HepG2 (cell line): ENCODE measurements around the gene PPIP5K2. TPM values are rescaled to one million over a fixed set of nuclear protein-coding genes. Genes with fewer than 3 reads are reported as not detected.

Experiments
- ATF7 ChIP-seq, 2 experiments: fragments of 450-650 bp in 1 of 2; sonication (generic) in 1 of 2; formaldehyde crosslinking in 1 of 2; IDR thresholded peaks; 2 replicates each; pipeline versions ENCODE4 v1.4.0 to v1.6.1; 2016 to 2020; ENCODE audit warnings: antibody characterized with exemption in 1 of 2, mild to moderate bottlenecking in 1 of 2, missing genetic modification reagents in 1 of 2
- FOXA3 ChIP-seq: IDR thresholded peaks from 2 replicates; pipeline ENCODE4 v1.6.1; 2016; ENCODE audit warnings: missing genetic modification reagents, missing compliant biosample characterization
- KDM5A ChIP-seq: fragments of 200-600 bp; sonication (generic); IDR thresholded peaks from 2 replicates; pipeline ENCODE4 v1.7.0; 2018; ENCODE audit warnings: antibody characterized with exemption, mild to moderate bottlenecking, low read length, borderline replicate concordance
- MAZ ChIP-seq, 2 experiments: sonication (generic) in 1 of 2; formaldehyde crosslinking in 1 of 2; IDR thresholded peaks; 2 replicates each; pipeline versions ENCODE4 v1.5.0 to v1.6.1; 2012 to 2020; ENCODE audit warnings: low read depth in 2 of 2, mild to moderate bottlenecking in 2 of 2, borderline replicate concordance in 1 of 2, improper control_type of control experiment in 1 of 2, low read length in 1 of 2, missing genetic modification reagents in 1 of 2, moderate library complexity in 1 of 2
- NRL ChIP-seq: sonication (generic); formaldehyde crosslinking; IDR thresholded peaks from 2 replicates; pipeline ENCODE4 v1.5.0; 2020; ENCODE audit warnings: missing genetic modification reagents, mild to moderate bottlenecking, moderate library complexity, borderline replicate concordance
- POLR2A ChIP-seq, 2 experiments: IDR thresholded peaks; 2 replicates each; pipeline ENCODE4 v1.6.1; 2011; ENCODE audit warnings: low read depth in 2 of 2, low read length in 2 of 2, mild to moderate bottlenecking in 1 of 2, moderate library complexity in 1 of 2; ENCODE audit not compliant: insufficient read depth in 1 of 2
- RFXAP ChIP-seq: sonication (generic); formaldehyde crosslinking; IDR thresholded peaks from 2 replicates; pipeline ENCODE4 v1.4.0; 2020; ENCODE audit warnings: missing genetic modification reagents, borderline replicate concordance
- ZC3H13 ChIP-seq: sonication (generic); formaldehyde crosslinking; IDR thresholded peaks from 2 replicates; pipeline ENCODE4 v1.8.1; 2023; ENCODE audit warnings: mild to moderate bottlenecking, missing genetic modification reagents, moderate library complexity
- ZKSCAN5 ChIP-seq: sonication (generic); formaldehyde crosslinking; IDR thresholded peaks from 2 replicates; pipeline ENCODE4 v1.5.1; 2020; ENCODE audit warnings: mild to moderate bottlenecking, missing genetic modification reagents
- ZNF513 ChIP-seq: sonication (generic); formaldehyde crosslinking; conservative IDR thresholded peaks from 2 replicates; pipeline ENCODE4 v1.5.0; 2020; ENCODE audit warnings: missing genetic modification reagents
- ZNF607 ChIP-seq: sonication (generic); formaldehyde crosslinking; IDR thresholded peaks from 2 replicates; pipeline ENCODE4 v1.5.1; 2020; ENCODE audit warnings: missing genetic modification reagents, mild to moderate bottlenecking, borderline replicate concordance
- ZNF891 ChIP-seq: sonication (generic); formaldehyde crosslinking; IDR thresholded peaks from 2 replicates; pipeline ENCODE4 v1.5.0; 2020; ENCODE audit warnings: mild to moderate bottlenecking, missing genetic modification reagents
- ZSCAN21 ChIP-seq: sonication (generic); formaldehyde crosslinking; IDR thresholded peaks from 2 replicates; pipeline ENCODE4 v1.8.0; 2022; ENCODE audit warnings: mild to moderate bottlenecking, missing genetic modification reagents, moderate library complexity, borderline replicate concordance
- polyA plus RNA-seq, 8 experiments: library from polyadenylated mRNA; depleted of rRNA in 3 of 8; stranded (reverse) in 7 of 8; unstranded in 1 of 8; fragments of >200 nt; fragmentation: Illumina TruSeq in 4 of 8; extraction: Trizol in 4 of 8; gene quantifications; 2 replicates each; pipeline versions ENCODE4 v1.2.1 to v1.2.3, GENCODE V29; 2011 to 2016; ENCODE audit warnings: low read depth in 4 of 8, missing spikeins in 1 of 8, mixed read lengths in 1 of 8; ENCODE audit not compliant: insufficient read depth in 1 of 8
- total RNA-seq, 5 experiments: library from RNA; depleted of rRNA; stranded (reverse); fragments of >200 nt; fragmentation: Illumina TruSeq; extraction: Trizol; gene quantifications; 2 replicates each; pipeline ENCODE4 v1.2.3, GENCODE V29; 2016; ENCODE audit warnings: low read depth in 1 of 5
- TF ChIP-seq, protein P1 (sequence below): sonication (generic); formaldehyde crosslinking; IDR thresholded peaks from 2 replicates; pipeline ENCODE4 v1.4.0; 2020; ENCODE audit warnings: mild to moderate bottlenecking, missing genetic modification reagents
- TF ChIP-seq, protein P2 (sequence below): IDR thresholded peaks from 2 replicates; pipeline ENCODE4 v1.6.1; 2016; ENCODE audit warnings: mild to moderate bottlenecking, missing biosample characterization, missing genetic modification reagents
- TF ChIP-seq, protein P3 (sequence below): sonication (generic); formaldehyde crosslinking; IDR thresholded peaks from 2 replicates; pipeline ENCODE4 v1.5.0; 2020; ENCODE audit warnings: missing genetic modification reagents
- TF ChIP-seq, protein P4 (sequence below): sonication (generic); formaldehyde crosslinking; IDR thresholded peaks from 2 replicates; pipeline ENCODE4 v1.8.0; 2022; ENCODE audit warnings: missing genetic modification reagents, mild to moderate bottlenecking, moderate library complexity, borderline replicate concordance
- TF ChIP-seq, protein P5 (sequence below): sonication (generic); formaldehyde crosslinking; IDR thresholded peaks from 2 replicates; pipeline ENCODE4 v1.5.0; 2020; ENCODE audit warnings: missing genetic modification reagents

Gene PPIP5K2
- total and polyA plus RNA-seq, 2 of the 13 experiments (the other 11 are each of a cell fraction or from before 2014, with no cell fraction given) = 19.7 to 45.6 TPM

- TF ChIP-seq, protein P1, sequence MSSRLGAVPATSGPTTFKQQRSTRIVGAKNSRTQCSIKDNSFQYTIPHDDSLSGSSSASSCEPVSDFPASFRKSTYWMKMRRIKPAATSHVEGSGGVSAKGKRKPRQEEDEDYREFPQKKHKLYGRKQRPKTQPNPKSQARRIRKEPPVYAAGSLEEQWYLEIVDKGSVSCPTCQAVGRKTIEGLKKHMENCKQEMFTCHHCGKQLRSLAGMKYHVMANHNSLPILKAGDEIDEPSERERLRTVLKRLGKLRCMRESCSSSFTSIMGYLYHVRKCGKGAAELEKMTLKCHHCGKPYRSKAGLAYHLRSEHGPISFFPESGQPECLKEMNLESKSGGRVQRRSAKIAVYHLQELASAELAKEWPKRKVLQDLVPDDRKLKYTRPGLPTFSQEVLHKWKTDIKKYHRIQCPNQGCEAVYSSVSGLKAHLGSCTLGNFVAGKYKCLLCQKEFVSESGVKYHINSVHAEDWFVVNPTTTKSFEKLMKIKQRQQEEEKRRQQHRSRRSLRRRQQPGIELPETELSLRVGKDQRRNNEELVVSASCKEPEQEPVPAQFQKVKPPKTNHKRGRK (CRISPR knock-in tag) = 0 out of 2 replicates have a peak, but pooled peaks have one; percentile 54
- TF ChIP-seq ZC3H13 (CRISPR knock-in tag) (0 out of 2 replicates have a peak, but pooled peaks have one; percentile 31), ZSCAN21 (CRISPR knock-in tag) (0 out of 2 replicates have a peak, but pooled peaks have one; percentile 35), ZKSCAN5 (CRISPR knock-in tag) (no peak), ZNF513 (CRISPR knock-in tag) (no peak), ATF7 (IDR thresholded peaks at IDR 0.05) (no peak), ATF7 (CRISPR knock-in tag; IDR thresholded peaks at IDR 0.05) (no peak), POLR2A (IDR thresholded peaks at IDR 0.05; ENCODE audit: insufficient read depth in 1 of 2, low read depth in 2 of 2, low read length in 2 of 2) (peak; percentile 33 to 74; a peak in 3 of 4 replicates), NRL (0 out of 2 replicates have a peak, but pooled peaks have one; percentile 7), RFXAP (0 out of 2 replicates have a peak, but pooled peaks have one; percentile 10), MAZ (IDR thresholded peaks at IDR 0.05; ENCODE audit: borderline replicate concordance, low read depth, low read length) (no peak; the same call in 1 of the 2 replicates), MAZ (CRISPR knock-in tag; IDR thresholded peaks at IDR 0.05; ENCODE audit: low read depth) (peak; percentile 69; the same call in 1 of the 2 replicates), ZNF891 (no peak), KDM5A (no peak), FOXA3 (CRISPR knock-in tag) (no peak), ZNF607 (0 out of 2 replicates have a peak, but pooled peaks have one; percentile 5)
- TF ChIP-seq, protein P2, sequence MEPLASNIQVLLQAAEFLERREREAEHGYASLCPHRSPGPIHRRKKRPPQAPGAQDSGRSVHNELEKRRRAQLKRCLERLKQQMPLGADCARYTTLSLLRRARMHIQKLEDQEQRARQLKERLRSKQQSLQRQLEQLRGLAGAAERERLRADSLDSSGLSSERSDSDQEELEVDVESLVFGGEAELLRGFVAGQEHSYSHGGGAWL (CRISPR knock-in tag) = 0 out of 2 replicates have a peak, but pooled peaks have one; percentile 10
- TF ChIP-seq, protein P3, sequence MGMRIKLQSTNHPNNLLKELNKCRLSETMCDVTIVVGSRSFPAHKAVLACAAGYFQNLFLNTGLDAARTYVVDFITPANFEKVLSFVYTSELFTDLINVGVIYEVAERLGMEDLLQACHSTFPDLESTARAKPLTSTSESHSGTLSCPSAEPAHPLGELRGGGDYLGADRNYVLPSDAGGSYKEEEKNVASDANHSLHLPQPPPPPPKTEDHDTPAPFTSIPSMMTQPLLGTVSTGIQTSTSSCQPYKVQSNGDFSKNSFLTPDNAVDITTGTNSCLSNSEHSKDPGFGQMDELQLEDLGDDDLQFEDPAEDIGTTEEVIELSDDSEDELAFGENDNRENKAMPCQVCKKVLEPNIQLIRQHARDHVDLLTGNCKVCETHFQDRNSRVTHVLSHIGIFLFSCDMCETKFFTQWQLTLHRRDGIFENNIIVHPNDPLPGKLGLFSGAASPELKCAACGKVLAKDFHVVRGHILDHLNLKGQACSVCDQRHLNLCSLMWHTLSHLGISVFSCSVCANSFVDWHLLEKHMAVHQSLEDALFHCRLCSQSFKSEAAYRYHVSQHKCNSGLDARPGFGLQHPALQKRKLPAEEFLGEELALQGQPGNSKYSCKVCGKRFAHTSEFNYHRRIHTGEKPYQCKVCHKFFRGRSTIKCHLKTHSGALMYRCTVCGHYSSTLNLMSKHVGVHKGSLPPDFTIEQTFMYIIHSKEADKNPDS (CRISPR knock-in tag) = no peak
- TF ChIP-seq, protein P4, sequence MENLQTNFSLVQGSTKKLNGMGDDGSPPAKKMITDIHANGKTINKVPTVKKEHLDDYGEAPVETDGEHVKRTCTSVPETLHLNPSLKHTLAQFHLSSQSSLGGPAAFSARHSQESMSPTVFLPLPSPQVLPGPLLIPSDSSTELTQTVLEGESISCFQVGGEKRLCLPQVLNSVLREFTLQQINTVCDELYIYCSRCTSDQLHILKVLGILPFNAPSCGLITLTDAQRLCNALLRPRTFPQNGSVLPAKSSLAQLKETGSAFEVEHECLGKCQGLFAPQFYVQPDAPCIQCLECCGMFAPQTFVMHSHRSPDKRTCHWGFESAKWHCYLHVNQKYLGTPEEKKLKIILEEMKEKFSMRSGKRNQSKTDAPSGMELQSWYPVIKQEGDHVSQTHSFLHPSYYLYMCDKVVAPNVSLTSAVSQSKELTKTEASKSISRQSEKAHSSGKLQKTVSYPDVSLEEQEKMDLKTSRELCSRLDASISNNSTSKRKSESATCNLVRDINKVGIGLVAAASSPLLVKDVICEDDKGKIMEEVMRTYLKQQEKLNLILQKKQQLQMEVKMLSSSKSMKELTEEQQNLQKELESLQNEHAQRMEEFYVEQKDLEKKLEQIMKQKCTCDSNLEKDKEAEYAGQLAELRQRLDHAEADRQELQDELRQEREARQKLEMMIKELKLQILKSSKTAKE (CRISPR knock-in tag) = peak; percentile 41; the same call in 1 of the 2 replicates
- TF ChIP-seq, protein P5, sequence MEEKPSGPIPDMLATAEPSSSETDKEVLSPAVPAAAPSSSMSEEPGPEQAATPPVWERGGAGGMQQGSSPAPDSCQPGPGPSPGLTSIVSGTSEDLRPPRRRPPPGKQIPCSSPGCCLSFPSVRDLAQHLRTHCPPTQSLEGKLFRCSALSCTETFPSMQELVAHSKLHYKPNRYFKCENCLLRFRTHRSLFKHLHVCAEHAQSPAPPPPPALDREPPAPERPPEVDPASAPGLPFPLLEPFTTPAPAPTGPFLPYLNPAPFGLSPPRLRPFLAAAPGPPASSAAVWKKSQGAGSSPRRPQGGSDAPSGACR = 0 out of 2 replicates have a peak, but pooled peaks have one; percentile 9
Observed at GRCh38 chr5:103258368-103258956, 138.4 kb downstream of the PPIP5K2 start, which contains the start of gene MACIR (continued).
